Heart right ventricle (tissue), 16 donors: Measurements from ENCODE around the gene CPD. TPM values are rescaled to one million over a fixed set of nuclear protein-coding genes. Genes with fewer than 3 reads are reported as not detected.
"Not testable (repeated sequence)": the region's sequence is repeated elsewhere in the genome, so short reads cannot be mapped to it uniquely, and the experiment has no call there.

Experiments used
- ATAC-seq, 8 donors: fragments of 200-7000 bp; cut with Tn5 transposase; one replicate each; pipeline ENCODE4 v1.9.1; 2020; ENCODE audit warnings: mild to moderate bottlenecking in 8 of 8, moderate library complexity in 8 of 8, moderate number of reproducible peaks in 1 of 8
- DNase-seq, 2 donors: peaks; one replicate each; pipeline ENCODE4 v3.0.0-alpha.2; 2020
- H3K27ac ChIP-seq, 10 donors: fragments of 200-600 bp; sonication (generic) in 2 of 10; one replicate each; pipeline versions ENCODE4 v1.5.0 to v1.8.0; 2020 to 2022; ENCODE audit warnings: mild to moderate bottlenecking in 3 of 10
- H3K27me3 ChIP-seq, 7 donors: fragments of 200-600 bp; one replicate each; pipeline ENCODE4 v1.8.0; 2021 to 2022; ENCODE audit warnings: mild to moderate bottlenecking in 2 of 7
- H3K36me3 ChIP-seq, 9 donors: fragments of 200-600 bp; sonication (generic) in 1 of 9; one replicate each; pipeline versions ENCODE4 v1.5.0 to v1.8.0; 2020 to 2022; ENCODE audit warnings: mild to moderate bottlenecking in 2 of 9
- H3K4me1 ChIP-seq, 9 donors: fragments of 200-600 bp; sonication (generic) in 1 of 9; one replicate each; pipeline versions ENCODE4 v1.5.0 to v1.8.0; 2020 to 2022; ENCODE audit warnings: mild to moderate bottlenecking in 4 of 9
- H3K4me3 ChIP-seq, 10 donors: fragments of 200-600 bp; sonication (generic) in 2 of 10; one replicate each; pipeline versions ENCODE4 v1.5.0 to v1.8.0; 2020 to 2022; ENCODE audit warnings: mild to moderate bottlenecking in 7 of 10, moderate library complexity in 2 of 10
- H3K9me3 ChIP-seq, 11 donors: fragments of 200-600 bp in 10 of 11; sonication (generic) in 2 of 11; one replicate each; pipeline versions ENCODE4 v1.5.0 to v1.8.0; 2013 to 2022; ENCODE audit warnings: mild to moderate bottlenecking in 2 of 11, control low read depth in 1 of 11, moderate library complexity in 1 of 11
- CTCF ChIP-seq, 9 donors: fragments of 200-600 bp; sonication (generic) in 2 of 9; IDR thresholded peaks; one replicate each; pipeline versions ENCODE4 v1.5.0 to v1.8.0; 2021 to 2022; ENCODE audit warnings: antibody characterized with exemption in 9 of 9, mild to moderate bottlenecking in 5 of 9, moderate library complexity in 1 of 9
- WGBS, 2 donors: extraction: QIAGEN DNeasy Blood & Tissue Kit; methylation state at CpG; one replicate each; pipeline ENCODE4 v1.1.7; 2013; ENCODE audit warnings: inconsistent platforms in 1 of 2; 5-methylcytosine and 5-hydroxymethylcytosine counted together
- intact Hi-C, 10 donors: fragments of 100-400 bp; cut with DNase I; formaldehyde crosslinking; loops; one replicate each; pipeline versions ENCODE4 v1.11.1 to v1.14.2; 2022
- polyA plus RNA-seq, 2 donors: library from polyadenylated mRNA; stranded (reverse); fragments of 200-250 nt; gene quantifications; one replicate each; pipeline ENCODE4 v1.2.3, GENCODE V29; 2013
- total RNA-seq, 10 donors: library from RNA; stranded (reverse); fragmentation: NEBNext Ultra II Directional in 3 of 10; extraction: Animal tissue kit (Norgen Biotek cat#: 25700) in 3 of 10; gene quantifications; one replicate each; pipeline versions ENCODE4 v1.2.1 to v1.2.4, GENCODE V29; 2021 to 2023
- donor health status: Arrhythmogenic right ventricular cardiomyopathy.
- donor health status: ischemic (EF 13 %, LVEDD 7.1; RV severe dilation, severe dysfunction).
- donor health status: healthy with polysubstance abuse.
- donor health status: DM: no; HTN: yes; CAD: no.
- donor health status: DM: no; HTN: no; CAD: no.
- donor health status: ischemic (EF 25% LVEDD 6.9; RV normal size, moderate dysfunction).
- donor health status: ischemic (EF 25% LVEDD 5.7; RV mildly dilated, moderate dysfunction).
- donor health status: healthy.
- donor health status: DM: yes; HTN: yes; CAD: no.
- donor health status: Ischemic cardiomyopathy.
- donor health status: ischemic (EF 35%, LVEDD 5.7; RV mildly dilated, moderate dysfunction).
- donor health status: nonischemic (EF 11% LVEDD 7.7; RV severe dilation, severe dysfunction).
- donor health status: DM: yes; HTN: yes; CAD: no.
- donor health status: PGD.
- donor health status: ischemic (EF 29% LVEDD 5.4; RV normal size, mild dysfunction).
- donor health status: nonischemic (EF 23%, LVEDD 6.1; RV moderate dilation, normal function).

Gene CPD
- total and polyA plus RNA-seq, 12 donors, result 4.2 to 44.0 (median 22.6) TPM

- Histone ChIP-seq H3K4me1 (peaks cover 0 to 5% (median 0%) of the 10 kb centered on the region in 9 donors), H3K27me3 (no peaks in the 10 kb centered on the region), H3K4me3 (no peak overlapping the region), H3K27ac (no peak overlapping the region), H3K9me3 (no peaks in the 10 kb centered on the region), H3K36me3 (peaks cover 0 to 16% (median 0%) of the 10 kb centered on the region in 9 donors)
- 78 to 84% methylated on average over 4 of the region's 4 CpGs for WGBS, 2 donors
- no peak for ATAC-seq
- no peak for TF ChIP-seq CTCF (IDR thresholded peaks at IDR 0.05)
- intact Hi-C loops, result no loop called here
- DNase-seq, result no peak
These were observed 17.9 kb downstream of the CPD start for GRCh38 chr17:30396612-30397011.

- ATAC-seq (no peak), DNase-seq (no peak)
- intact Hi-C loops, result no loop called here
- 92 to 94% methylated on average over 1 of the region's 1 CpG for WGBS, 2 donors
- Histone ChIP-seq H3K36me3 (peaks cover 0 to 8% (median 0%) of the 10 kb centered on the region in 9 donors), H3K27ac (no peak overlapping the region), H3K4me3 (no peak overlapping the region), H3K9me3 (peaks cover 0 to 6% (median 0%) of the 10 kb centered on the region in 11 donors), H3K4me1 (peaks cover 0 to 5% (median 0%) of the 10 kb centered on the region in 9 donors), H3K27me3 (no peaks in the 10 kb centered on the region)
- no peak for TF ChIP-seq CTCF (IDR thresholded peaks at IDR 0.05)
These were observed 19.8 kb downstream of the CPD start for GRCh38 chr17:30398328-30399041.

GRCh38 chr17:30401097-30401496 lies 22.4 kb downstream of the CPD start:
- H3K4me3 ChIP-seq, result no peak overlapping the region
- 97 to 100% methylated on average over 1 of the region's 1 CpG for WGBS, 2 donors
- peaks cover 0 to 18% (median 0%) of the 10 kb centered on the region in 9 donors for H3K36me3 ChIP-seq
- peaks cover 0 to 7% (median 0%) of the 10 kb centered on the region in 11 donors for H3K9me3 ChIP-seq
- peaks cover 0 to 6% (median 0%) of the 10 kb centered on the region in 9 donors for H3K4me1 ChIP-seq
- intact Hi-C loops, result no loop called here
- TF ChIP-seq CTCF (IDR thresholded peaks at IDR 0.05), result no peak
- DNase-seq (no peak), ATAC-seq (no peak)
- no peaks in the 10 kb centered on the region for H3K27me3 ChIP-seq
- no peak overlapping the region for H3K27ac ChIP-seq

- Histone ChIP-seq H3K36me3 (peaks cover 0 to 18% (median 0%) of the 10 kb centered on the region in 9 donors), H3K9me3 (peaks cover 0 to 7% (median 0%) of the 10 kb centered on the region in 11 donors), H3K27ac (no peak overlapping the region), H3K27me3 (no peaks in the 10 kb centered on the region), H3K4me3 (no peak overlapping the region), H3K4me1 (peaks cover 0 to 11% (median 0%) of the 10 kb centered on the region in 9 donors)
- ATAC-seq (no peak), DNase-seq (no peak)
- no peak for TF ChIP-seq CTCF (IDR thresholded peaks at IDR 0.05)
- intact Hi-C loops, result no loop called here
These were observed 26.4 kb downstream of the CPD start for GRCh38 chr17:30405161-30405560.

GRCh38 chr17:30410627-30411026 lies 31.9 kb downstream of the CPD start:
- H3K27ac ChIP-seq, H3K4me3 ChIP-seq, intact Hi-C loops, H3K27me3 ChIP-seq, ATAC-seq, H3K9me3 ChIP-seq, H3K36me3 ChIP-seq, DNase-seq, H3K4me1 ChIP-seq: not testable (repeated sequence)
- 95 to 98% methylated on average over 2 of the region's 2 CpGs for WGBS, 2 donors

- H3K4me3 ChIP-seq, ATAC-seq, H3K4me1 ChIP-seq, H3K27me3 ChIP-seq, H3K36me3 ChIP-seq, H3K9me3 ChIP-seq, intact Hi-C loops, DNase-seq, H3K27ac ChIP-seq: not testable (repeated sequence)
- WGBS, 2 donors, result 69% methylated on average over 3 of the region's 3 CpGs
These were observed 33.3 kb downstream of the CPD start for GRCh38 chr17:30412008-30412496.
